Stimulated activated CD4-positive, alpha-beta T cell treated with anti-CD3 and anti-CD28 coated beads, Interleukin-1b, Interleukin-23, amount 100 ng/mL, for 24 hours (primary cell): ENCODE measurements around the gene DYNC2LI1.

Experiments
- DNase-seq, 4 experiments: peaks; one replicate each; pipeline ENCODE4 v3.0.0-alpha.2; 2020; ENCODE audit warnings: low read depth in 4 of 4, low spot score in 1 of 4

DYNC2LI1 gene

DNA sequence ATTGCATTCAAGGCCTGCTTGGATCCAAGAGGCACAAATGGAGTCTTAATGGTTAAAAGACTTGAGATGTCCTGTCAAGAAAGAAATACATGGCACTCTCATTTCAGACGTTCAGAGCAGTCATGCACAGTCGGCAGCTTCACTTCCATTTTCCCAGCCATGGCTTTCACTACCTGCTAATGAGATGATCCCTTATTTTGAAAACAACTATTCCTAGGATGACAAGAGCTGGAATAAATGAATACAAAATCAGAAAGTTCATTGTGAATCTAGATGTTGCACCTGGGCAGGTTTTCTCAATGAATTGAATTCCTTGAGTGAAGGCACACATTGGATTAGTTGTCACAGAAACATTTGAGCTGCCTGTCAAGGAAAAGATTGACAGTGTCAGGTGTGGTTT, 39.1 kb downstream of the DYNC2LI1 start:
- DNase-seq, result no peak

DNA sequence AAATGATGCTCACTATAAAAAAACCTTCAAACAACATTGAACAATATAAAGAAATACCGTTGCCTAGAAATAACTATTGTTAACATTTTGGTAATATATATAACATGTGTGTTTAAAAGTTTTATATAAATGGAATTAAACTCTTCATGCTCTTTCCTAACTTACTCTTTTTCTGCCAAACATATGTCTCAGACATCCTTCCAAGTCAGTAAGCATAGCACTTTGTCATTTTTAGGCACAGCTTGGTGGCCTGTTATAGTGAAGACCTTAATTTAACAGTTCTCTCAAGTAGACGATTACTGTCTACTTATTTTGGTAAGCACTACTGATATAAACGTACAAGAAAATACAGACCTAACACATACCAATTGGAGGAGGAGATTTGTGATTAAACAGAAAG, 40.9 kb downstream of the DYNC2LI1 start:
- no peak for DNase-seq

DNA sequence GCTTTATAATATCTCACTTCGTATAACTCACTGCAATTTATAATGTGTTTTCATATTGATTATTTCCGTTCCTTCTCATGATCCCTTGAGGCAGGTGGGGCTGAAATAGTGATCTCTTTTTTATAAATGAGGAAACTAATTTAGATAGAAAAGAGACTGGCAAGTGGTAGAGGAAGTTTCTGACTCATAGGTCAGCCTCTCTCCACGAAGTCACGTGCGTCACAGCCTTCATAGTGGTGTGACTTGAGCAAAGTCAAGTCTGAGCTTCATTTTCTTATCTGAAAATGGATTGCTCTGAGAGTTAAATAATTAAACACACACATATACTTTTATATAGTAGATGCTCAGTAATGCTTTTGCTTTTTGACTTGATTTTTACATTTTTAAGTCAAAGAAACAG, 44.9 kb downstream of the DYNC2LI1 start:
- DNase-seq, result no peak

DNA sequence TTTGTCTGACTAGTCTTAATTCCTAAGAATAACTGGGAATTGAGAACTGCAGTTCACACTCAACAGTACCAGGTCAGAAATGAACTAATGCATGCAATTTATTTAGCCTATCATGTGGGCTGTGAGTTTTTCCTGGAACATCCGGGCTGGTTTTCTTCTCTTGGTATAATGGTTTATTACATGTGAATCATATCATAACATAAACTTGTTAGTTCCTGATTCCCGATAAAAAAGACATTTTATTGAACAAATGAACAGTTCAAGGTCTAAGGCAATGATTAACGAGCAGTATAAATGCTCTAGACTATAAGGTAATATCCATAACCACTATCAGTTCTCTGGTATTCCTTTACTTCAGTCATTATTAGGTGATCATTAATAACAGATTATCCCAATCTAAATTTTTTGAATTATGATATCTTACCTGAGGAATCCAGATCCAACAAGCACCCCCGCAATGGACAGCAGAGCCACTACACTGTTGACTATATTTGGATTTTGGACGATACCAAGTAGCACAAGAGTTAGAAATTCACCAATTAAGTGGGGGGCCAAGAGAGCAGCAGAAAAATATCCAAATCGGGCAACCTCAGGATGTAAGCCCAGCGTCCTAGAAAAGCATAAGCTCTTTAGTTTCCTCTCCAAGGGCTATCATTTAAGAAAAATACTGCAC, 45.8 kb downstream of the DYNC2LI1 start:
- no peak for DNase-seq

DNA sequence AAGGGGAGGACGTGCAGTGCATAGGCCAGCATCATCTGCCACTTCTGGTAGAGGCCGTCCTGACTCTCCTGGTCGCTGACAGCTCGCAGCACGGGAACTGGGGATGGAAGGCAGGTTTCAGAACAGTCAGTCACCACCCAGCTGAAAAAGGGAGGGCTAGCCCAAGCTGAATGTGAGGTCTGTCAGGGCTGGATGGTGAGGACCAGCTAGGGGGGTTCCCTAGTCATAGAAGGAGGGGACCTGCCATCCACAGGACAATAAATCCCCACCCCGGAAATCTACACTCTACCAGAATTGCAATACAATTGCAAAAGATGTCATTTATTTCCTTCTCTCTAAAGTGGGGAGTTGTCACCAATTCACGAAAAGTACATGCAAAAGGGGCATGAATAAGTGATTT, 49.0 kb downstream of the DYNC2LI1 start:
- DNase-seq, result no peak

DNA sequence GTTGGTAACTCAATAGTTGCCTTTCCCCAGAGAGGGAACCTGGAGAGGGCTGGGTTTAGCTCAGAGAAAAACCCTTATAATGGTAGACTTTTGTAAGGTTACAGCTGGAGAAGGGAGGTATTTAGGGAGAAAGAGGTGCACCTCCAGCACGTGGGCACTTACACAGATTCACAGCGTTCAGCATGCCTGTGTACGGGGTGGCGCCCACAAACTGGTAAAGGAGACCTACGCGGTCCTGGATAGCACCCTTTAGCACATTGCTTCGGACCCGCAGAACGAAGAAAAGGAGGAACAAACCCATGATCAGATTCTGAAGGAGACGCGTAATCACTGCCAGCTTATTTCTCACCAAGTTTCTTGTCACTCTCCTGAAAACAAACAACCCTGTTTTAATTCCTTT, 49.9 kb downstream of the DYNC2LI1 start:
- DNase-seq, result no peak

DNA sequence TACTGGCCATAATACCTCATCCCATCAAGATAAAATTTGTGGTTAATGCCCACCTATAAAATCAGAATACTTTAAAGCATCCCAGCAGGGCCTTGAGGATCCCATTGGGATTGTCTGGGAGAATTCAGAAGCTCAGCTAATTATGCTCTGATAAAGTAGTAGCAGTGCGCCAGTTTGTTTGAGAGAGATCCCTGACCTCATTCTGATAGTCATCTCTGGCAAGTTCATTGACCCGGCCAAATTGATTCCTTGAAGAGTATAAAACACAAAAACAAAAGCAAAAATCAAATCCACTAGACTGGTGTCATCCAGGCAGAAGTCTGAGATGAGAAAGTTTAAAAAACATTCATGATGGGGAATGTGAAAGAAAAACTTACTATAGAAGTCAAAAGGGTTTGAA, 50.7 kb downstream of the DYNC2LI1 start:
- no peak for DNase-seq

DNA sequence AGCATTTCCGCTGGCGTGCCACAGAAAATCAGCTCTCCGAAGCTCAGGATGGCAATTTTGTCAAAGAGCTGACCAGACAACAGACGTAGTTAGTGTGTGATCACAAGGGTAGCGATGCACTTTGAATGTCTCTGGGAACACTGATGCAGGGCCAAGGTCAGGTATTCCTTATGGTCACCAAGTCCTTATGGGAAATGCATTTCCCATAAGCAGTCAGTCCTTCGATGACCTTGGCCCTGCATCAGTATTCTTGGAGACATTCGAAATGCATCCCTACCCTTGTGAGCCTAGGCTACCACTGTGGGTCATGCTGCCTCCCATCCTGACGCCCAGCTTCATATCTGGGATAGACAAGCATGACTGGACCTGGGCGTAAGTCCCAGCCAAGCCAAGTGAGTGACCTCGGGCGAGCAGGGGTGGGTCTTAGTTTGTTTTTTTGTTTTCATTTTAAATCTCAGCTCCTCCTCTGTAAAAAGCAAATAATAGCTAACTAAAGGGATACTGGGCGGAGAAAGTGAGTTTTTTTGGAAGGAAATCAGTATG, 51.2 kb downstream of the DYNC2LI1 start:
- DNase-seq, result no peak

DNA sequence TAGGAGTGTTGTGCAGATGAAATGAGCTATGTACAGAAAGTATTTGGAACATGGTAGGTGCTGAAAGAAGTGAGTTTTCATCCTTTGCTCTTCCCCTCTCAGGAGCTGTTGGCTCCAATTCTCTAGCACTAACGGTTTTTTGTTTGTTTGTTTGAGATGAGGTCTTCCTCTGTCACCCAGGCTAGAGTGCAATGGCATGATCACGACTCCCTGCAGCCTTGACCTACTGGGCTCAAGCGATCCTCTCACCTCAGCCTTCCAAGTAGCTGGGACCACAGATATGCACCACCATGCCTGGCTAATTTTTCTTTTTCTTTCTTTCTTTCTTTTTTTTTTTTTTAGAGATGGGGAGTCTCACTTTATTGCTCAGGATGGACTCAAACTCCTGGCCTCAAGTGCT, 52.0 kb downstream of the DYNC2LI1 start:
- DNase-seq, result no peak

DNA sequence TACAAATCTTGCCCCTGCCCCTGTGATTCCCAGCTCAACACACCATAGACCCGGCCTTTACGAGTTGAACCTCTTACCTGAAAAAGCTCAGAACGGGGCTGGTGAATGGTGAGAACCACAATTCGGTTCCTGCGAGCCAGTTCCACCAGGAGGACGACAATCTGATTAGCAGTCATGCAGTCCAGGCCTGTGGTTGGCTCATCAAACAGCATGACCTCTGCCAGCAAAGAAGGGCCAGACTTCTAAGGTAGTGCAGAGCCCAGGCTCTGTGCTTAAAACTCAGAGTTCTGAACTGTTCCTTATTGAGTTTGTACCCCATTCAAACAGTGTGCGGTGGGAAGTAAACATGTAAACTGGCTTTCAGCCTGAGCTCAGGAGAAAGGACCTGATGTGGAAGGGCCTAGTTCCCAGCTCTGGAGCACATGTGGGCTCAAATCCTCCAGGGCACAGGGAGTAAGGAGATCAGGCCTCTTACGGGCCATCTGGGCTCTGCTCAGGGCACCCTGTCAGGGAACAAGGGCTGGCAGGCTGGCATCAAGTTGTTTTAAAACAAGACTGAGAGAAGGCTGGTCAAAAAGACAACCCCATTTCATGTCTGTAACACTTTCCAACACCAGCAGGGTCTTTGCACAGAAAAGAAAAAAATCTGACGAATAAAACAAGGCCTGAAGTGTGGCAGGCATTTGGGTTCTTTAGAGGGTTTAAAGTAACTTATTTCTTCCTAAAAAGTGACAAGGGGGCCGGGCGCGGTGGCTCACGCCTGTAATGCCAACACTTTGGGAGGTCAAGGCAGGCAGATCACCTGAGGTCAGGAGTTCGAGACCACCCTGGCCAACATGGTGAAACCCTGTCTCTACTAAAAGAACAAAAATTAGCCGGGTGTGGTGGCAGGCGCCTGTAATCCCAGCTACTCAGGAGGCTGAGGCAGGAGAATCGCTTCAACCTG, 52.7 kb downstream of the DYNC2LI1 start:
- DNase-seq, result no peak

DNA sequence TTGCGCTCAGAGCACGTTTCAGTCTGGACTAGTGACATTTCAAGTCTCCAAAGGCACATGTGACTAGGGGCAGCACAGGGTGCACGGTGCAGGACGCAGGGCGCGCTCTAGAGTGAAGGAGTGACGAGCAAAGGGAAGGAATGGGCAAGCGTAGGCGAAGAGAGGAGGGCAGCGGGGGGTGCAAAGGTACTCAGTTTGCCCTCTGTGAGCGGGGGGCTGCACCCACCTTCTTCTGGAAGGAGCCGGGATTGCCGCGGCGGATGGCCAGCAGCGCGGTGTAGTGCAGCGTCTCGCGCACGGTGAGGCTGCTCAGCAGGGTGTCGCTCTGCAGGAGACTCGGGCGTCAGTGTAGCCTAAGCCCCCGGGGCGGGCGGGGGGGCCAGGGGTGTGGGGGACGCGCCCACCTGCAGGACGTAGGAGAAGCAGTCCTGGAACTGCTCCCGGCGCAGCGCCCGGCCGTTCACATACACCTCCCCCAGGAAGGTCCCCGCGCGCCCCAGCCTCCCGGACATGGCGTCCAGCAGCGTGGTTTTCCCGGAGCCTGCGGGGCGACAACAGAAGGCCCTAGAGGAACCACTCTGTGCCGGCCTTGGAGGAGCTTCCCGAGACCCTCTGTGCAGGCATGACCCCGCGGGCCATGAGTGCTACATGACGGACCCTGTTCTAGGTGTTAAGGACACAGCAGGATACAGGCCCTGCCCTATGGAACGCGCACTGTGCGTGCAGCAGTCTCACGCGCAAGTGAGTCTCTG, 57.9 kb downstream of the DYNC2LI1 start:
- no peak for DNase-seq

DNA sequence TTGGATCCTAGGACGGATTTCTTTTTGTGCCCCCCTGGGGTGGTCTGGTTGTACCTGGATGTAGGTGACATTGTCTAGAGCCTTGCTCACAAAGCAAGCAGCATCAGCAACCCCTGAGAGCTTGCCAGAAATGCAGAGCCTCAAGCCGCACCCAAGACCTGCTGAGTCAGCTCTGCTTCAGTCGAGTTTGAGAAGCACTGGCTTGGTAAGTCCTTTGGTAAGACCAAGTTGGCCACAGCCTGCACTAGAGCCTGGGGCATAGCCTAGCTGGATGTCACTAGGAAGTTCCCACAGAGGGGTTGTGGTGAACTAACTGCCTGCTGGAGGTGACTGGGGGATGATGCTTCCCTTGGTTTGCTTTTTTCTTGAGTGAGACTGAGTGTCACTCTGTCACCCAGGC, 58.6 kb downstream of the DYNC2LI1 start:
- DNase-seq, result no peak

DNA sequence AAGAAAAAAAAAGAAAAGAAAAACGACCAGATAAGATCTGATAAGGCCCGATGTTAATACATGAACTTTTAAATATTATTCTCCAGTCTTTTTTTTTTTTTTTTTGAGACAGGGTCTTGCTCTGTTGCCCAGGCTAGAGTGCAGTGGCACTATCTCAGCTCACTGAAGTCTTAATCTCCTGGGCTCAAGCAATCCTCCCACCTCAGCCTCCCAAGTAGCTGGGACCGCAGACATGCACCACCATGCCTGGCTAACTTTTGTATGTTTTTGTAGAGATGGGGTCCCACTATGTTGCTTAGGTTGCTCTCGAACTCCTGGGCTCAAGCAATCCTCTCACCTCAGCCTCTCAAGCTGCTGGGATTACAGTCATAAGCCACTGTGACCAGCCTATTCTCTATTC, 63.2 kb downstream of the DYNC2LI1 start:
- no peak for DNase-seq

DNA sequence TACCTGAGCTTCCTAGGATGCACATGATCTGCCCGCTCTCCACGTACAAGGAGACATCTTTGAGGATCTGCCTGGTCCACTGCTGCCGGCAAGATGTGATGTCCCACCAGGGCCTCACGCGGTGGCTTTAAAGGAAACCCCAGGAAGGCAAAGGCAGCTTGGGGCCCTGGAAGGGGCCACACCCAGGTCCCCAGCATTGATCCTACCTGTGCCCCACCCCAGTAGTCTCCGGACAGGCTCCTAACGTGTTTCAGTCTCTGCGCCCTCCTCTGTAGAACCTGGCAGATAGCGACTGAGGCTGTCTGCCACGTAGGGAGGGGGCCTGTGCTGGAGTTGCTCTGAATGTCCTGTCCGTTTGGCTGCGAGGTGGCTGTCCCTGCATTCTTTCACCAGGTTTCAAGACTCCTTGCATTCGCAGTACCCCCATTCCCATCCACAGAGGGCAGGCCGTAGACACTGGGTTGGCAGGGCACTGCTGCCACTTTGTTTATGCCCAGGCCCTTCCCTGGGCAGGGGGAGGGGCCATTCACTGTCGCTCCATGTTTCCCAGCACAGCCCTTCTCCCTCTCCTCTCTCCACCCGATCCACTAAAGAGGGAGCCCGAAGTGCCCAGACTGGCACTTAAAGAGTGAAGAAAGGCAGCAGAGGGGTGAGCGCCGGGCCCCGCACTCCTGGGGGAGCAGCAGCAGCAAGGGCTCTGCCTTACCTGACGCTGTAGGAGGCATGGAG, 64.2 kb downstream of the DYNC2LI1 start:
- no peak for DNase-seq

DNA sequence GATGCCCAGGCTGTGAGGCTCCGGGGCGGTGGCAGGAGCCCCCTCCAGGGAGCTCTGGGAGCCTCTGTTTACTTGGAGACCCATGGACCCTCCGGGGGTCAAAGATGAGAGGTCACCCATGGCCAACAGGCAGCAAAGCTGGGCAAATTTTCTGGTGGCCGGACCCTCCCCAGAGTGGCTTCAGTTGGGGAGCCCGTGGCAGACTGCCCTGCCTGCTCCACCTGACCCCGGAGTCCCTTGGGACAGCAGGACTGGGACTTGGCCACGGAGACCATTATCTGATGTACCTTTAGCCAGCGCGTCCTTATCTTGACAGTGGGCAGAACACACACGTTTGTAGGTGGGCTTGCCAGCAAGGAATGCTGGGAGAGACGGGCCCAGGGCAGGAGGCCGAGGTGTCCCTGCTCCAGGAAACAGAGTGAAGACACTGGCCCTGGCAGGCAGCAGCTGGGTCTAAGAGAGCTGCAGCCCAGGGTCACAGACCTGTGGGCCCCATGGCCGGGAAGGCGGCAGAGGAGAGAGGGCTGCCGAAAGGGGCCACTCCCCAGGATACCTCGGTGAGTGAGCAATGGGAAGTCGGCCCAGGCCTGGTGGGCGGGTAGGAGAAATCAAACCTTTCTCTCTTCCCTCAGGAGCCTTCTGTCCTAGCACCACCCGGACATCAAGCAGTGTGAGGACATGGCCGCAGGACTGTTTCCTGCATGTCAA, 64.9 kb downstream of the DYNC2LI1 start, which contains the start of the genes ABCG5 and ABCG8:
Gene ABCG5, minus strand, starts transcription at position 280 of the 708 bp plus-strand sequence. Its CDS starts 160 bp downstream, at position 120.
Gene ABCG8, plus strand, starts transcription at position 412 of the 708 bp plus-strand sequence. Its CDS starts 83 bp downstream, at position 495.
- no peak for DNase-seq

DNA sequence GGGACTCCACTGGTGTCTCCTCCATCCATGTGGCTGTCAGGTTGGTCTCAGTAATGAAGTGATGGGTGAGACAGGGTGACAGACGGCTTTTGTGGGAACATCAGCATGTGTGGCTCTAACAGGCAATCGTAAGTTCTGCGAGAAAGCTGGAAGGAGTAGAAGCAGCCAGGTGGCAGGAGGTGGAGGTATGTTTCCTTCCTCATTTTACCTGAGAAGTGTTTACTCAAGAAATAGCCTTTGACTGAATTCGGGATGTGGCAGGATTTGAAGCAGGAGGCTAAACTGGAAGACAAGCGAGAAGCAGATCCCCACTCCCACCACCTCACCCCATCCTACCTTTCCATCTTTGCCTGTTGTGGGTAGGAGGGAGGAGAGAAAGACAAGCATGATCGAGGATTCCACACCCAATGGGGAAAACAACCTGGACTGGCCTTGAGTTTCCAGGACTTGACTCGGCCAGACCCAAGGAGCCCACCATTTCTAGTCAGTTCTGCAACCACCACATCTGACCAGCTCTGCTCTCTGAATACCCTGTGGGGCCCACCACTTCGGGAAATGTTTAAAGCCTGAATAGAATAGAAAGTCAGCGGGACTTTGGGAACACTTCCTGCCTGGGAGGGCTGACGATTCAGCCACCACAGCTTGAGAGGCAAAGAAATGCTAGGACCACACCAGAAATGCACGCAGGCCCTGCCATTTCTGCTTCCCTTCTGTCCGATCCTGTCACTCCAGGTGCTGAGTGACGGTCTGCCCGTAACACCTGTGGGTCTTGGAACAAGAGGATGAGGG, 66.1 kb downstream of the DYNC2LI1 start:
- no peak for DNase-seq

DNA sequence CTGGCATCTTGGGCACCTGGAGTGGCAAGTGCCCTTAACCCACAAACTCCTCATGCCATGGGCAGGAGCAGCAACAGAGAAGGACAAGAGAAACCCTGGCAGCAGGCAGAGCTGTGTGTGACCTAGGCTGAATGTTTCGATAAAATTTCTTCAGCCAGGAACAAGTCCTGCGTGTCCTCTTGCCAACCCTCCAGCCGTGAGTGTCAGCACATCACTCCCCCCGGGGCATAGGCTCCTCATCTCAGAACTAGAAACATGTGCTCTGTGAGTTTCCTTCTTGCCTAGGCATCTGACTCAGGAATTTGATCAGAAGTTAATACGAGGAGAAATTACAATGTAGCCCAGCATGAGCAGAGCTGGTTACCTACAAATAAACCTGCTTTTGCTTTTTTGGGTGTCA, 67.1 kb downstream of the DYNC2LI1 start:
- DNase-seq, result no peak

DNA sequence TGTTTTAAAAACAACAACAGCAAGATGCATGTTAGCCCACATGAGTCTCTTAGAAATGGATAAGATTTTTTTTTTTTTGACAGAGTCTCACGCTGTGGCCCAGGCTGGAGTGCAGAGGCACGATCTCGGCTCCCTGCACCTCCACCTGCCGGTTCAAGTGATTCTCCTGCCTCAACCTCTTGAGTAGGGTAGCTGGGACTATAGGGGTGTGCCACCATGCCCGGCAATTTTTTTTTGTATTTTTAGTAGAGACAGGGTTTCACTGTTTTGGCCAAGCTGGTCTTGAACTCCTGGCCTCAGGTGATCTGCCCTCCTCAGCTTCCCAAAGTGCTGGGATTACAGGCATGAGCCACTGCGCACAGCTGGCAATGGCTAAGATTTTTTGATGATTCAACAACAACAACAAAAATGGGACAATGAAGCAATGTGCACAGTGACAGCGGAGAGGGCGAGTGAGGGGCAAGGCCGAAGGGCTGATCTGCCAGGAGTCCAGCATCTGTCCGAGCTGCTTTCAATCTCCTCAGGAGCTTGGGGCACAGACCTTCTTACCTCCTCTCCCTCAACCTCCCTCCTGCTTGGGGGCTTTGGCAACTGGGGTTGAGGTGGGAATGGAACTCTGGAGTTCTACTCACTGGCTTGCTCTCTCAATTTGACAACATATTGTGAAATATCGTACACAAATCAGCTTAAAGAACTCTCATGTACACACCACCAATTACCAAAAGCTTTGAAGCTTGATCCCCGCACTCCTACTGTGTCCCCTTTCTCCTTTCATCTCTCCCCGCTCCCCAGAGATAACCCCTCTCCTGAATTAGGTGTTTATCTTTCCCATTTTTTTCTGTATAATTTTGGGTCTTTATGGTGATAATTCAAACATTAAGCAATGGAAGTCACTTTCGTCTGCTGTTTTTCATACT, 68.4 kb downstream of the DYNC2LI1 start:
- no peak for DNase-seq
